EL (cell line): ENCODE measurements around the gene BCAT1.
"Not testable (repeated sequence)": the region's sequence is repeated elsewhere in the genome, so short reads cannot be mapped to it uniquely, and the experiment has no call there.

ENCODE experiments used
- DNase-seq: peaks from one replicate; pipeline ENCODE4 v3.0.0-alpha.2; 2016

BCAT1 gene

DNA sequence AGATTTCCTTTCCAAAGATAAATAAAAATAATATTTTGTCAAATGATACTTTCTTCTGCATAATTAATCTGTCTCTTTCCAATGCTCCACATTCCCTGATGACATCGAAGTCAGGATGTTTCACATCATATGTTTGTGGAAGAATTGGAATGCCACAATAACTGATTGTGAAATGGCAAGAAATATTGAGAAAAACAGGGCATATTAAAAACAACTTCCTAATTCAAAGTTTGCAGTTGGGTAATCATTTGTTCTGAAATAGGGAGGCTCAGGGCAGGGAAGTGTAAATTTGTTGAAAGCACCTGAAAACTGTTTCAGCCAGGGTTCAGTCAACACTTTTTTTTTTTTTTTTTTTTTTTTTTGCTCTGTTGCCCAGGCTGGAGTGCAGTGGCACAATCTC lies 50.7 kb downstream of the BCAT1 start:
- no peak for DNase-seq

DNA sequence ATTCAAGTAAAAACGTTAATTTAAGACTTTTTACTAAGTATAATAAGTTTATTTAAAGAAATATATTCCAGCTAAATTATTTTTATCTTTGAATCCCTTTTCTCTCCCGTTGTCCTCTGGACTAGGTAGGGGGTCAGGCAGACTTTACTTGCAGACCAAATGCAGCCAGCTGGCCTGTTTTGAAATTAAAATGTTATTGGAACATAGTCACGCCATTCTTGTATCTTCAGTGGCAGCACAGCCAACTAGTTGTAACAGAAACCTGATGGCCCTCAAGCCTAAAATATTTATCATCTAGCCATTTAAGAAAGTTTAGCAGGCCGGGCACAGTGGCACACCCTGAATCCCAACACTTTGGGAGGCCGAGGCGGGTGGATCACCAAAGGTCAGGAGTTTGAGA lies 52.7 kb downstream of the BCAT1 start:
- no peak for DNase-seq

DNA sequence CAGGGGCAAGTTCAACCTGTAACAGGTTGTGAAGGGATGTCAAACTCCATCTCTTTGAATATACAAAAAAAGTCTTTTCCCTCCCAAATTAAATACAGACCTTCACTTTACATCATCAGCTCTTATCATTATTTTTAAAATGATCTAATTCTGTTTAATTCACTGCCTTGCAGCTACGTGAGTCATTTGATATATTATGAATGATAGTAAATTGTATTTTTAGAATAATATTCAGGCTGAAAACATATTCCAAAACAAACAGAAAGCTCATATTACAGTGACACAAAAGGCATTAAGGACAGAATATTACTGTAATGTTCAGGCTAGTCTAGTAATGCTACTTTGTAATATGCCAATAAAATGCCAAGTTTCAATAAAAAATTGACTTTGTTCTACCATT lies 53.3 kb downstream of the BCAT1 start:
- DNase-seq, result peak; percentile 21

DNA sequence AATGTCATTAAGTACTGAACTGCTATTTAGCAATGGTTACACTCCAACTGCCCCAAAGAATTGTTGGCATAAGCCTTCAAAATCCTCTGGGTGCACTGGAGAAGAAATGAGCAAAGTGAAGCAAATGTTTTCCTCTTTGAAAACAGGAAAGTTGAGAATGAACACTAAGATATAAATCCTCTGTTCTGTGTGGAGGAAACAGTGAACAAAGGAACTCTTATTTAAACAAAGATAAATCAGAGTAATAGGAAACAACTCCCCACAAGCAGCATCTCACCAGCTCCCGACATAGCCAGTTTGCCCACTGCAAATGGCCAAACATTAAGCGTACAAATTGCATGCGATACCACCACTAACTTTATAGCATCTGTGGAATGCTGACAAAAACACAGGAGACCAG lies 54.0 kb downstream of the BCAT1 start:
- DNase-seq, result no peak

DNA sequence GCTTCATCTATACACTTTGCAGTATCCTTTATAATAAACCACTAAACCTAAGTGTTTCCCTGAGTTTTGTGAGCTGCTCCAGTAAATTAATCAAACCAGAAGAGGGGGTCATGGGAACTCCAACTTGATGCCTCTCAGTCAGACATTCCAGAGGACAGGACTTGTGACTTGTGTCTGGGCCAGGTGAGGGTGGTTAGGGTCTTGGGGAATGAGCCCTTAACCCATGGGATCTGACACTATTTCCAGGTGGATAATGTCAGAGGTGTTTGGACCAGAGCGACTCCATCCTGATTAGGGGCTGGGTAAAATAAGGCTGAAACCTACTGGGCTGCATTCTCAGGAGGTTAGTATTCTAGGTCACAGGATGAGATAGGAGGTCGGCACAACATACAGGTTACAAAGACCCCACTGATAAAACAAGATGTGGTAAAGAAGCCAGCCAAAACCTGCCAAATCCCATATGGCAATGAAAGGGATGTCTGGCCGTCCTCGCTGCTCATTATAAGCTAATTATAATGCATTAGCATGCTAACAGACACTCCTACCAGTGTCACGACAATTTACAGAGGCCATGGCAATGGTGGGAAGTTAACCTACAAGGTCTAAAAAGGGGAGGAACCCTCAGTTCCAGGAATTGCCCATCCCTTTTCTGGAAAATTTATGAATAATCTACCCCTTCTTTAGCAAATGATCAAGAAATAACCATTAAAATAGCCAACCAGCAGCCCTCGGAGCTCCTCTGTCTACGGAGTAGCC lies 58.7 kb downstream of the BCAT1 start:
- DNase-seq, result no peak

DNA sequence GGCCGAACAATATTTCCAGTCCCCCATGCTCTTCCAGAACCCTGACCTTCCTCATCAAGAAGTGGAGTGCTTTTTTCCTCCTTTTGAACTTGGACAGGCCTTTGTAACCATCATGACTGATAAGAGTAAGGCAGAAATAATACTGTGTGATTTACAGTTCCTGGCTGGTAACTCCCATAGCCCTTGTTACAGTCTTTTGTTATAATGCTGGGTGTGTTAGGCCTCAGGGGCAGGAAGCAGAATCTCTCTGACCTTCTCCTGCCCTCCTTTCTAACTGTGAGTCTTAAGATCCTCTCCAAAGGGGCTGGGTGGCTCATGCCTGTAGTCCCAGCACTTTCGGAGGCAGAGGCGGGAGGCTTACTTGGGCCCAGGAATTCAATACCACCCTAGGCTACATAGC lies 59.5 kb downstream of the BCAT1 start:
- DNase-seq, result no peak

DNA sequence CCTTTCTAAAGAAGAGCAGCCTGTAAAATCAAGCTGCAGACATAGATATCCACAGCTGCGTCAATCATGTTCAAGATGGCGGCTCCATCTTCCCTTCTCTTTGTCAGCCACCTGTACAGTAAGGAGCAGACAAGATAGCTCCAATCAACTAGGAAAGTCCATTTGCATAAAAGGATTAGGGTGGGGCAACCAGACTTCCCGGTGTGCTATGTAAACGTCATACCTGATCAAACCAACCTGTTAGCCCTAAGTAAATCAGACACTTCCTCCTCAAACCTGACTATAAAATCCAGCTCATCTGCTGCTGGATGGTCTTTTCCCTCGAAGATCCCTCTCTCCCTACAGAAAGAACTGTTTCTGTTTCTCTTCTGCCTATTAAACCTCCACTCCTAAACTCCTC lies 60.1 kb downstream of the BCAT1 start:
- no peak for DNase-seq

DNA sequence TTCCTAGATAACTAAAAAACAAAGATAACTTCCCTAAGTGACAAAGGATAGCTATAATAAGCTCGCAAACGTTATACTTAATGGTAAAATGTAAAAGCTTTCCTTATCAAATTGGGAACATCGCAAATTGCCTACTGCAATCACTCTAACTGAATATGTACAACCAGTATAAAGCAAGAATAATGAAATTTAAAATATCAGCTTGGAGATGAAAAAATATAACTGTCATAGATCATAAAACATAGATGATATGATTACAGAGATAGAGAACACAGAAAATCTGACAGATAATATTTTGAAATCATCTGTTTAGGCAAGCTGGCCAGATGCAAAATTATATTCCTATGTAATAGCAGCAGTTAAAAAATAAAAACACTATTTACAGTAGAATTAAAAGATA lies 64.0 kb downstream of the BCAT1 start:
- no peak for DNase-seq

DNA sequence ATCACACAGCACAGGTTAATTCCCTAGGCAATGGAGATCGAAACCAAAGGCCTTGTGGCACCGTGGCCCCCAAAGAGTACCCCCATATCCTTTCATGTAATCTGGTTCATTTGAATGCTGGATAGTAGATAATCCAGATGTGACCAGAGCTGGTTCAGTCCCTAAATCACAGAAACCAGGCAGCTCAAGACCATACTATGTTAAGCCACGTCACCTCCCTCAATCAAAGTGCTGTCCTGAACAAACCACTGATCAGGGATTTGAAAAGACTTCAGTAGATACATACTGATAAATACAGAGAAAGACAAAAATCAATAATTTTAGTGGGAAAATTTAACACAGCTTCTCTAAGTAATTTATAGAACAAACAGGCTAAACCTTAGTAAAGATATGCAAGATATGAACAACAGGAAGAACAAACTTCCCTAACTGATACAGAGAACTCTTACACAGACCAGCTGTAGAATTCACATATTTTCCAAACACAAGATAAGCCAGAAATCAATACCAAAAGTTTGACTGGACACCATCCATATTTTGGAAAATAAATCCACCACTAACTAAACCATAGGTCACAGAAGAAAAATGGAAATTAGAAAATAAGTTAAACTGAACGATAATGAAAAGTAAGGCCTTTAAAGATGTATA lies 67.1 kb downstream of the BCAT1 start:
- no peak for DNase-seq

DNA sequence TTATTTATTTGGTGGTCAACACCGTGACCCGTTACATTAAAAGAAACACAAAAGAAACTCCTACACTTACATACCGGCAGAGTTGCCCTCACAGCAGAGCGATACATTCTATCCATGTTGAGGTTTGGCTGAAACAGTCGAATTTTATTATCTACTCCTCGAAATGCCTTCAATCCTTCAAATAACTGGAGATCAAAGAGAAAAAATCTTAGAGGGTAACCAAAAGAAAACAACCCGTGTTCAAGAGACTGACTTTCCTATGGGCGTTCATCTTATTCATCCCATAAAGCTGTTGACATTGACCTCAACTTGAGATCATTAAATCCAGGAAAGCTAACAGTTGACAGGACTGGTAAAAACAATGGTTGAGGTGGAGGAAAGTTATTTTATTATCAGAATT lies 67.7 kb downstream of the BCAT1 start:
- no peak for DNase-seq

DNA sequence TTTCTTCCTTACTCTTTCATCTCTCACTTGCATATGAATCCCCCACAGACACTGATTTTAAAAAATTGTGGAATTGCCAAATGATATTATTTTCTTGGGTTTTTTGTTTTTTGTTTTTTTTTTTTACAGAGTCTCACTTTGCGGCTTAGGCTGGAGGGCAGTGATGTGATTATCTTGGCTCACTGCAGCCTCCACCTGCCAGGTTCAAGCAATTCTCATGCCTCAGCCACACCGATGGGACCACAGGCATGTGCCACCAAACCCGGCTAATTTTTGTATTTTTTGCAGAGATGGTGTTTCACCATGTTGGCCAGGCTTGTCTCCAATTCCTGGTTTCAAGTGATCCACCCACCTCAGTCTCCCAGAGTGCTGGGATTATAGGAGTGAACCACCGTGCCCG lies 68.2 kb downstream of the BCAT1 start:
- no peak for DNase-seq

DNA sequence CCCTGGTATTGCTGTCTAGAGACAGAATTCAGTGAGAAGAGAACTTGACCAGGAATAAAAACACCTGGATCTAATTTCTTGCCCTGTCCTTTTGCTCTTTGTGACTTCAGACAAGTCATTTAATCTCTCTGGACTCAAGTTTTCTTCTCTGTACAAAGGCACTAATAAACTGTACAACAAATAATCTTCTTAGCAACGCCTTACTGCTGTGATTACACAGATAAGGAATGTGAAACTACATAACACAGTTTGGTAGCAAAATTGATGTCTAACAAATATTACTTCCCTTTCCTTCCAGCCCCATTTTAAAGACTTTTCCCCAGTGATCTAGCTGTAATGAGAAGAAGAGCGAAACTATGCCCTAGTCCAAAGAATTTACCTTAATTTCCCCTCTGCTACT lies 69.3 kb downstream of the BCAT1 start:
- DNase-seq, result peak; percentile 19

DNA sequence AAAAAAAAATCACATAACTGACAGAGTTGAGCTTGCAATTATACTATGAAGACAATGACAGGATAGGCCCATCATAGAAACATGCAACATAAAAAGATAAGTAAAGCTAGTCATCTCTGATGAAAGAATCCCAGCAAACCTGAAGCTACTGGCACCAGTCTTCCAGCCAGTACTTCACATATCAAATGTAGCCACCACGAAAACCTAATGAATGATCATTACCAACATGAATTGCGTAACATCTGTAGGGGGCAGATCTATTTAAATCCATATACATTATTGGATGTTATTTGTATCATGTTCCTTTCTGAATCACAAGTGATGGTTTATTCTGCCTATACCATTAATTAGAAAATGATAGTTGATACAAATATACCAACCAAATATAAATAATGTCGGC lies 73.9 kb downstream of the BCAT1 start:
- no peak for DNase-seq

DNA sequence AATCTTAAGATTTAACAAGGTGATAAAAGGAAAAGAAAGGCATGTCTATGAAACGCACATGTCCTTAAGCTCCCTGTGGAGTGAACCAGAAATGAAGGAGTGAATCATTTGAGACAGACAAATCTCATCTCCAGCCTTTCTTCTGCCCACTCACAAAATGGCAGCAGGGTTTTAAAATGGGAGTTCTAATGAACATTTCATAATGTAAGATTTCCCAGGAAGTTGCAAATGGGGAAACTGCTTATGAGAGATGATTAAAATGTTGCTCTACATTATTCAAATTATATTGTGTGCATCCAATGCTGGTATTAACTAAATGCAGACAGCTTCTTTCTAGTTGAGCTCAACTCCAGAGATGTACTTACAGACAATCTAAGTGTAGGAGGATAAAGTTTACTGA lies 76.7 kb downstream of the BCAT1 start:
- DNase-seq, result no peak

DNA sequence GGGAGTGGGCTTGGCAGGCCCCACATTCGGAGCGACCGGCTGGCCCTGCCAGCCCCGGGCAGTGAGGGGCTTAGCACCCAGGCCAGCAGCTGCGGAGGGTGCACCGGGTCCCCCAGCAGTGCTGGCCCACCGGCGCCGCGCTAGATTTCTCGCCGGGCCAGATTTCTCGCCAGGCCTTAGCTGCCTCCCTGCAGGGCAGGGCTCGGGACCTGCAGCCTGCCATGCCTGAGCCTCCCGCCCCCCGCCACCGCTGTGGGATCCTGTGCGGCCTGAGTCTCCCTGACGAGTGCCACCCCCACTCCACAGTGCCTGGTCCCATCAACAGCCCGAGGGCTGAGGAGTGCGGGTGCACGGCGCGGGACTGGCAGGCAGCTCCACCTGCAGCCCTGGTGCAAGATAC lies 82.8 kb downstream of the BCAT1 start:
- DNase-seq, result not testable (repeated sequence)

DNA sequence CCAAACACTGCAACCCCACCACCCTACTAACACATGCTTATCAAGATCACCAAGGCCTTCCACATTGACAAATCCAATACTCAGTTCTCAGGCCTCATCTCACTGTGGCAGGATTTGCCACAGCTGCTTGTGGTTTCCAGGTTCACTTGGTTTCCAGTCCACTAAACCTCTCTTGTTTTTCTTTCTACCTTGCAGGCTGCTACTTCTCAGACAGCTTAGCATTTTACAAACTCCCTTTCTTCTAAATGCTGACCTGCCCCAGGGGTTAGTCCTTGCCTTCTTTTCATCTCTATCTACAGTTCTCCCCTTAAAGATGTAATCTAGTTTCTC lies 84.1 kb downstream of the BCAT1 start:
- peak; percentile 56 for DNase-seq

DNA sequence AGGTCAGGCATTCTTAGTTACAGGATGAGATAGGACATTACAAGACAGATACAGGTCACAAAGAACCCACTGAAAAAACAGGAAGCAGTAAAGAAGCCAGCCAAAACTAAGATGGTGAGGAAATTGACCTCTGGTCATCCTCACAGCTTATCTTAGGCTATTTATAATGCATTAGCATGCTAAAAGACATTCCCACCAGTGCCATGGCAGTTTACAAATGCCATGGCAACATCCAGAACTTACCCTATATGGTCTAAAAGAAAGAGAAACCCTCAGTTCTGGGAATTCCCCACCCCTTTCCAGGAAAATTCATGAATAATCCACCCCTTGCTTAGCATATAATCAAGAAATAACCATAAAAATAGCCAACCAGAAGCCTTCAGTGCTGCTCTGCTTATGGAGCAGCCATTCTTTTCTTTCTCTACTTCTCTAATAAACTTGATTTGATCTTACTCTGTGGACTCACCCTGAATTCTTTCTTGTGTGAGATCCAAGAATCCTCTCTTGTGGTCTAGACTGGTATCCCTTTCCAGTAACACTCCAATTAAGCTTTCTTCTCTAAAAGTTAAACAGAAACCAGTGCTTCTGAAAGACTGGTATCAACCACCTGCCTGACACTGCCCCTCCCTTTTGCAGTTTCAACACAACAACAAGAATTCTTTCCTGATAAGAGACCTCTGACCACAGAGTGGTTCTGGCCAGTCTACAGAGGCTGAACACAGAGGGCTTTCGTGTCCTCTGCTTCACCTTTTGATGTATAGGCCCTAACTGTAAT lies 86.9 kb downstream of the BCAT1 start:
- no peak for DNase-seq

DNA sequence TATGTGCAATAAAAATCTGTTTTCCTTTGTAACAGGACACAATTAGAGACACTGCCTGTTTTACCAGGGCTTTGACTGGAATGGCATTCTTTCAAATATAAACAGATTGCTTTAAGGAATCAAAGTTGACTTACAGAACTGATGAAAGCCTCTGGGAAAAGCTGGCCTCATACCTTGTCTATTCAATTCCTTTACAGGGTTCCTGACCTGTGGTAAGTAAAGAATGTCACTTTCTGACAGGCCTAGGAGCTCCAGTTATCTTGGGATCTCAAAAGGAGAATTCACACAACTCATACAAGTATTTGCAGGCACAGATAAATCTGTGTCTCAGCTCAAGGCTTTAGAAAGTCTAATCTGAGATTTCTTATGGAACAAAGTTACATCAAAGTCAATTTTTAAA lies 88.4 kb downstream of the BCAT1 start:
- DNase-seq, result peak; percentile 33

DNA sequence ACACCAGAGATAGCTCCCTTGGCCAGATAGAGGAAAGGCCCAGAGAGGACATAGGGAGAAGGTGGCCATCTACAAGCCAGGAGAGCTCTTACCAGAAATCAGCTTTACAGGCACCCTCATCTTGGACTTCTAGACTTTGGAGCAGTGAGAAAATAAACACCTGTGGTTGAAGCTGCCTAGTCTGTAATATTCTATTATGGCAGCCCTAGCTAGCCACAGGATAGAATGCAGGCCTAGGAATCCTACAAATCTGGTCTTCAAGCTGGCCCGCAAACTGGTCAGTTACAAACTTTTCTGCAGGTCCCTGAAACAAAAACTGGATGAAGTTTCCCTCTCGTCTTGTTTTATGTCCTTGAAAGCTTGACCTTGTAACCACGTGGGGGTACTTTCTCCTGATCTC lies 92.4 kb downstream of the BCAT1 start:
- no peak for DNase-seq

DNA sequence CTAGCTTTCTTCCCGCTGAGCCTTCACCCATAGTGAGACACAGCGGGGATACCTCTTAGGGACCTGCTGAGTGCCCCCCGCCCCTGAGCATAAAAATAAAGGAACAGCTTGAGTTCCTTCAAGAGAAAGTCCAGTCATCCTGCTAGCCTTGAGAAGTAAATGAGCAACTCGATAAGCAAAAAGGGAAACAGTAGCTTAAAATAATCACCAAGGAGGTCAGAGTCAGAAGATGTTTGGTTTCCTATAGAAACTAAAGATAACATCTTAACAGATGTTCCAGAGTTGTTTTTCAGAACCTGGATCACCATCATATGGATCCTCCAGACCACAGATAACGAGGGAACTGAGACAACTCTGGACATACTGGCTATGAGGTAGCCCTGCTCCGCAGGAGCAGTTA lies 94.0 kb downstream of the BCAT1 start:
- no peak for DNase-seq

DNA sequence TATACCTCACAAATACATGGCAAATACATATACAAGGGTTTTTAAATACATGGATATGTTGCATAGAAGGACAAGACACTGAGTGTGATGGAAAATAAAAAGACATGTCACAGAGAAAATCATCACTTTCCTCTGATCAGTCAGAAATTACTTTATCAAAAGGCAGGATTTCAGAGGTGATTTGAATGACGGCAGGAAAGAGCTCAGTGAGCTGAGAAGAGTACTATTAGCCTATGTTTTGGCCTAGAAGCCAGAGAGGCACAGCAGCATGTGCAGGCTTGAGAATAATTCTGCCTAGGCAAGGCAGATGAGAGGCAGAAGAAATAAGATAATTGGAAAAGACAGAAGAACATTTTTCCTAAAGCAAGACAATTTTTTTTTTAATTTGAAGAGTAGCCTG lies 94.9 kb downstream of the BCAT1 start:
- DNase-seq, result no peak

DNA sequence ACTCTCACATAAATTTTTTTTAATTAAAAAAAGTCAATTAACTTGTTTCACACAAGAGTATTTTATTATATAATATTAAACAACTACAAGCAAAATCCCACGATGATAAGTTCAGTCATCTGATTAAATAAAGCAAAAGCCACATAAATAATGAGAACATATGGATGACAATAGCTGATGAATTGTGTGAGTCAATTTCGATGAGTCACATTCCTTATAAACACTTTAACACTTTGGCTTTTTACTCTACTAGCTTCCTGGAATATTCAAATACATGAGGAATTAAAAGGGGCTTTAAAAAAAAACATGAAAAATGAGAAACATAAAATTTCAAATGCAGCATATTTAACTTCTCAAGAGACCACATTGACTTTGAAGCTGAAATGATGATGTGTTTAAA lies 95.3 kb downstream of the BCAT1 start:
- peak; percentile 75 for DNase-seq

DNA sequence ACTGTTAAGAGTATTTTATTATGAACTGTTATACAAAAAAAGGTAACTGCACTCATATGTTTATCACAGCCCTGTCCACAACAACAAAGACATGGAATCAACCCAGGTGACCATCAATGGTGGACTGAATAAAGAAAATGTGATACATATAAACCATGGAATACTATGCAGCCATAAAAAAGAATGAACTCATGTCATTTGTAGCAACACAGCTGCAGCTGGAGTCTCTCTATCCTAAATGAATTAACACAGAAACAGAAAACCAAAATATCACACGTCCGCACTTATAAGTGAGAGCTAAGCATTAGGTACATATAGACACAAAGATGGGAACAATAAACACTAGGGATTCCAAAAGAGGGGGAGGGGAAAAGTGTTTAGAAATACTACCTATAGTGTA lies 95.8 kb downstream of the BCAT1 start:
- no peak for DNase-seq

DNA sequence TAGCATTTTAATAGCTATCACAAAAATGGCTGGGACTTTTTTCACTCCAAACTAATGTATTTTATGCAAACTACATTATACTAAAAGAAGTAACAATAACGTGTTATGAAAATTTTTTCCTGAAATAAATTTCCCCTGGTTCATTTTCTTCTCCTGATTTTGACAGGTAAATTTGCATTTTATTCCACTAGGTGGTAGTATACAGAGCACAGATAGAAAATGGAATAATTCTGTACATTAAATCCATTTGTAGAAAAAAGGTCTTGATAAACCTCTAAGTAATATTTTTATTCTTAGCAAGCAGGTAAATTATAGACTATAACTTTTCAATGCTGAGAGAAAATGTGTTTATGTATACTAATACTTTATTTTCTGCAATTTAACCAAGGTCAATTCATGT lies 96.5 kb downstream of the BCAT1 start:
- no peak for DNase-seq
